Subcutaneous abdominal adipose tissue (tissue), 5 donors: ENCODE measurements around the gene GOLGA6C.
"Not testable (repeated sequence)": the region's sequence is repeated elsewhere in the genome, so short reads cannot be mapped to it uniquely, and the experiment has no call there.

Experiments used
- H3K27ac ChIP-seq: one replicate; pipeline ENCODE4 v1.7.0; 2013; ENCODE audit warnings: low read depth, mild to moderate bottlenecking, inconsistent platforms, low read length, moderate library complexity
- H3K27me3 ChIP-seq, 5 donors: one replicate each; pipeline ENCODE4 v1.7.0; 2013; ENCODE audit warnings: low read length in 5 of 5, inconsistent platforms in 1 of 5; ENCODE audit not compliant: control insufficient read depth in 5 of 5, insufficient read depth in 4 of 5
- H3K36me3 ChIP-seq, 5 donors: one replicate each; pipeline ENCODE4 v1.7.0; 2013; ENCODE audit warnings: low read length in 5 of 5; ENCODE audit not compliant: control insufficient read depth in 5 of 5, insufficient read depth in 5 of 5
- H3K4me1 ChIP-seq, 5 donors: one replicate each; pipeline ENCODE4 v1.7.0; 2013; ENCODE audit warnings: low read length in 5 of 5, mild to moderate bottlenecking in 3 of 5, moderate library complexity in 1 of 5; ENCODE audit not compliant: control insufficient read depth in 5 of 5, insufficient read depth in 5 of 5
- H3K4me3 ChIP-seq, 5 donors: one replicate each; pipeline ENCODE4 v1.7.0; 2013; ENCODE audit warnings: low read length in 5 of 5, low read depth in 1 of 5
- H3K9ac ChIP-seq, 5 donors: one replicate each; pipeline ENCODE4 v1.7.0; 2013; ENCODE audit warnings: low read length in 5 of 5, mild to moderate bottlenecking in 4 of 5, moderate library complexity in 3 of 5
- H3K9me3 ChIP-seq, 5 donors: one replicate each; pipeline ENCODE4 v1.7.0; 2013; ENCODE audit warnings: low read length in 5 of 5; ENCODE audit not compliant: control insufficient read depth in 5 of 5
- donor health status: healthy.
- donor health status: healthy.
- donor health status: healthy.
- donor health status: healthy.
- donor health status: healthy.

Gene GOLGA6C

DNA sequence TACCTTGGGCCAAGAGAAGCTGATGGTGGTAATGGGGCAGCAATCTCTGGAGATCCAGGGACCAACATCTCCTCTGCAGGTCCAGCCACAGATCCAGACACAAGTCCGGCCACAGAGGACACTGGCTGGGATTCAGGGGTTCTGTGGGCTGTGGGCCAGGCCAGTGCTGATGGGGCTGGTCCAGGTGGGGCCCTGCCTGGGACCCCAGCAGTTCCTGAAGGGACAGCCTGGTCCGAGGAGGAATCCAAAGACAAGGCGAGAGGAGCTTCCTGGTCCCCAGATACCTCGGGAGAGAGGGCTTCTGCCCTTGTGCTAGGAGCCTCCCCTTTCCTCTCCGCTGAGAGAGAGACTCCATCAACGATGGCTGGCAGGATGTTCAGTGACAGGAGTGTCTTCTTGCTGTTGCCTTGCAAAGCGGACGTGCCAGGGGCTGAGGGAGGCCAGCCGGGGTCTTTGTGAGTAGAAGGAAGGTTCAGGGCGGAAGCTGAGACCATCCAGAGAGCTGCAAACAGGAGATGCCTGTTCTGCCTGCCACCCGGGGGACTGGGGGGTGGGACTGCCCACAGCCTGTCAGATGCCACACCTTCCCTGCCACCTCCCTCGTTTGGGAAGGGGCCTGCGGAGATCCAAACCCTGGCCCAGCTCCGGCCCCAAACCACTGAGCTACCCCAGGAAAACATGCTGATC is 24.5 kb upstream of the GOLGA6C start:
- Histone ChIP-seq H3K27ac (no peak overlapping the region), H3K4me1 (peaks cover 0 to 11% (median 5%) of the 10 kb centered on the region in 5 donors), H3K9me3 (no peaks in the 10 kb centered on the region), H3K36me3 (no peaks in the 10 kb centered on the region), H3K4me3 (no peak overlapping the region), H3K27me3 (peaks cover 19 to 43% (median 34%) of the 10 kb centered on the region in 5 donors), H3K9ac (no peak overlapping the region)

- Histone ChIP-seq H3K27me3 (peaks cover 18 to 42% (median 34%) of the 10 kb centered on the region in 5 donors), H3K4me3 (no peak overlapping the region), H3K9me3 (no peaks in the 10 kb centered on the region), H3K9ac (no peak overlapping the region), H3K4me1 (peaks cover 0 to 11% (median 5%) of the 10 kb centered on the region in 5 donors), H3K27ac (no peak overlapping the region), H3K36me3 (no peaks in the 10 kb centered on the region)
These were observed 23.8 kb upstream of the GOLGA6C start for GRCh38 chr15:75234191-75234810.

DNA sequence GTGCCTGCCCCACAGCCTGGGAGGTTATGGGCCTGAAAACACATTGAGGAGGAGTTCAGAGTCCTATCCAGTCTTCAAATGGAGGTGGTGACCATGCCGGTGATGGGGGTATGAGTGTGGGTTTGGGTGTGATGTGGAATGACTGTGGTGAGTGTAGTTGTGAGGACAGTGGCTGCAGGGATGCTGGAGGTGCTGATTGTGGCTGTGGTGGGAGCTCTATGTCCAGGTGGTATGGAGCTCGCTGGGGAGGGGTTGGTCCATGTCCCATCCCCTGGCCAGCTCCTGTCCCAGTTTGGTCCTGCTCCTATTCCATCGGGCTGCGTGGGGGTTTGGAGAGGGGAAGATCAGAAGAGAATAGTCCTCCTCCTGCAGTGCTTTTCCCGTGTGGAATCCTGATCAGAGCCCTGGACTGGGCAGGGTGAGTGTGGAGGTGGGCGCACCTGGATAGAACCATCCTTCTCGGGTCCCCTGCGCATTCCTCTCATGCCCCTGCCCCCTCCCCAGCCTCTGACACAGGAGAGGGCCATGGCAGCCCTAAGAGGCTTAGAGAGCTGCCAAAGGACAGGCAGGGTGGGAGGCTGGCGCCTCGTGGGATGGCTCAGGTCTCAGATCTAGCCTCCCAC is 23.0 kb upstream of the GOLGA6C start:
- no peak overlapping the region for H3K9ac ChIP-seq
- H3K27ac ChIP-seq, result no peak overlapping the region
- no peaks in the 10 kb centered on the region for H3K36me3 ChIP-seq
- no peaks in the 10 kb centered on the region for H3K9me3 ChIP-seq
- no peak overlapping the region for H3K4me3 ChIP-seq
- H3K27me3 ChIP-seq, result peaks cover 15 to 42% (median 29%) of the 10 kb centered on the region in 5 donors
- peaks cover 0 to 7% (median 5%) of the 10 kb centered on the region in 5 donors for H3K4me1 ChIP-seq

GRCh38 chr15:75235760-75236729 is 22.1 kb upstream of the GOLGA6C start:
- H3K36me3 ChIP-seq, result no peaks in the 10 kb centered on the region
- peaks cover 15 to 42% (median 29%) of the 10 kb centered on the region in 5 donors for H3K27me3 ChIP-seq
- H3K9ac ChIP-seq, result no peak overlapping the region
- H3K27ac ChIP-seq, result no peak overlapping the region
- H3K4me3 ChIP-seq, result no peak overlapping the region
- no peaks in the 10 kb centered on the region for H3K4me1 ChIP-seq
- no peaks in the 10 kb centered on the region for H3K9me3 ChIP-seq

DNA sequence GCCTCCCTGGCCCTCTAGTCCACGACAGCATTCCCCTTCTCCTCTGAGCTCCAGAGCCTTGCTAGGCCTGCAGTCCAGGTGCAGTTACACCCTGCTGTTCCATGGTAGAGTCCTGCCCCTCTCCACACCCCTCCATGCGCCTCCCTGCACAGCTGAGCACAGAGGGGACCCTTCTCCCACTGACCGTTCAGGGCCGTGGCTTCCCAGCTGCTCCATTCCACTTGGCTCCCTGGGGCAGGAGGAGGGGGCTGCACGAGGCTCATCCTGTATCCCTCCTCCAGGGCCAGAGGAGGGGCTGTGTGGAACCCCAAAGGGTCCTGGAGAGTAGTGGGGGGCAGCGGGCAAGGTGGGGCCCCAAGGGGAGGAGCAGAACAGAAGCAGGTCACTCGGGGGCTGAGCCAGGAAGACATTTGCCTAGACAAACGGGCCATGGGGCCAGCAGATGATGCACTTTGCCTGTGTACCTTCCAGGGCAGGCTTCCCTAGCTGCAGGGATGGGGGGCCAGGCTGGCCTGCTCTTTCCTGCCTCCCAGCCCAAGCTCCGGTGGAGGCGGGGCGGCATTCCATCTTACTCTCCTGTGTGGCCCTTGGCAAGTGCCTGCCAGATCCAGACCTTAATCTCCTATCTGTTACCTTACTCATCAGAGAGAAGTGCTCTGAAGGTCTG is 20.7 kb upstream of the GOLGA6C start:
- no peaks in the 10 kb centered on the region for H3K36me3 ChIP-seq
- H3K4me3 ChIP-seq, result no peak overlapping the region
- H3K4me1 ChIP-seq, result no peaks in the 10 kb centered on the region
- H3K9me3 ChIP-seq, result no peaks in the 10 kb centered on the region
- H3K27me3 ChIP-seq, result peaks cover 15 to 34% (median 29%) of the 10 kb centered on the region in 5 donors
- H3K27ac ChIP-seq, result no peak overlapping the region
- no peak overlapping the region for H3K9ac ChIP-seq

DNA sequence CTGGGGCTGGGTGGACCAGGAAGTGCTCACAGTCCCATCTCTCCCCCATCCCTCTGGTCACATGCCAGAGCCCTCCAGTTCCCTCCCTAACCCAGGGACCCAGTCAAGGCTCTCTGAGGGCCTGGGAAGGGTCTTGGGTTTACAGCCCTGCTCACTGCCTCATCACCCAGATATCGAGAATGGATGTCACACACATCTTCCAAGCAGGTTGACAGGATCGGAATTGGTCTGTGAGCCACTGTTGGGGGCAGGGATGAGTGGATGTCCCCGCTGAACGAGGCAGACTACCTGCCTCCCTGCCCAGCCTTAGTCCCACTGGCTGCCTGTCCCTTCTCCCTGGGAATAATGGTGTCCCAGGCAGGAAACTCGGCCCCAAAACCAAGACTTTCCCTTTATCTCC is 20.0 kb upstream of the GOLGA6C start:
- no peak overlapping the region for H3K4me3 ChIP-seq
- no peak overlapping the region for H3K9ac ChIP-seq
- H3K27ac ChIP-seq, result no peak overlapping the region
- no peaks in the 10 kb centered on the region for H3K36me3 ChIP-seq
- H3K9me3 ChIP-seq, result no peaks in the 10 kb centered on the region
- no peaks in the 10 kb centered on the region for H3K4me1 ChIP-seq
- peaks cover 15 to 30% (median 23%) of the 10 kb centered on the region in 5 donors for H3K27me3 ChIP-seq

GRCh38 chr15:75245741-75246140 is 12.4 kb upstream of the GOLGA6C start:
- not testable (repeated sequence) for H3K9me3 ChIP-seq, H3K9ac ChIP-seq, H3K4me3 ChIP-seq, H3K36me3 ChIP-seq, H3K27ac ChIP-seq, H3K4me1 ChIP-seq, H3K27me3 ChIP-seq

DNA sequence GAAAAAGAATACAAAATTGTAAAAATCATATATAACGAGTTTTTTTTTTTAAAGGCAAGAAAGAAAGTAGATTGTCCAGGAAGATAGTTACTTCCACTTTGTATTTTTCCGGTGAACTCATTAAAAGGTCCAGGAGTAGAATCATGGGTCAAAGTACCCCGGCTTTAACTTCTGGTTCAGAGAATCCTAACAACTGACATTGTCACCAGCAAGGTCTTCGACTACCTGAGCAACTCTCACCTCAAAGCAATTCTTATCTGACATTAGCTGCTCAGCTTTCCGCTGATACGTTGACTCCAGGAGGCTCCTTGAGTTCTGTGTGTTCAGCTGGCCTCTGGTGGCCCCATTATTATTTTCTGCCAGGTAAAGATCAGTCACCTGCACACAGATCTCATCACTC is 9.1 kb upstream of the GOLGA6C start:
- not testable (repeated sequence) for H3K27ac ChIP-seq, H3K9ac ChIP-seq, H3K9me3 ChIP-seq, H3K27me3 ChIP-seq, H3K36me3 ChIP-seq, H3K4me1 ChIP-seq, H3K4me3 ChIP-seq

DNA sequence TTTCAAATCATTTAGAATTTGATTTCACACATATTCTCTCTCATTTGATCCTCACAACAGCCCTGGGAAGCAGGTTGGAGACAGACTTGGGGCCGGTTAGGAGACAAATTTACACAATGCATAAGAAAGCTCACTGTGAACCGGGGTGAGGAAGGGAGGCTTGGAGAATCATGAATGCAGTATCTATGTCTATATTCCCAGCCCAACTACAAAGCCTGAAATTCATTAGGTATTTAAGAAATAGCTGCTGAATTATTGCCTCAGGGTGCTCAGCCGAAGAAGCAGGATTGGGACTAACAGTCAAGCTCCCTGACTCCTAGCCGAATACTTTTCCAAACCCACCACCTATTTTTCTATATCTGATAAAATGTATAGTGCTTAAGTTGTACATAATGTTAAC is 8.4 kb upstream of the GOLGA6C start:
- no peaks in the 10 kb centered on the region for H3K4me1 ChIP-seq
- H3K9ac ChIP-seq, result no peak overlapping the region
- no peak overlapping the region for H3K4me3 ChIP-seq
- no peaks in the 10 kb centered on the region for H3K36me3 ChIP-seq
- H3K27me3 ChIP-seq, result peaks cover 3 to 7% (median 7%) of the 10 kb centered on the region in 5 donors
- H3K27ac ChIP-seq, result no peak overlapping the region
- H3K9me3 ChIP-seq, result no peaks in the 10 kb centered on the region
